Measurements from ENCODE around the gene NRXN3. TPM values are rescaled to one million over a fixed set of nuclear protein-coding genes. Genes with fewer than 3 reads are reported as not detected.

NRXN3 gene
- total and polyA plus RNA-seq, 2 experiments from 2014 or later, result 1.0 to 1.8 TPM

DNA sequence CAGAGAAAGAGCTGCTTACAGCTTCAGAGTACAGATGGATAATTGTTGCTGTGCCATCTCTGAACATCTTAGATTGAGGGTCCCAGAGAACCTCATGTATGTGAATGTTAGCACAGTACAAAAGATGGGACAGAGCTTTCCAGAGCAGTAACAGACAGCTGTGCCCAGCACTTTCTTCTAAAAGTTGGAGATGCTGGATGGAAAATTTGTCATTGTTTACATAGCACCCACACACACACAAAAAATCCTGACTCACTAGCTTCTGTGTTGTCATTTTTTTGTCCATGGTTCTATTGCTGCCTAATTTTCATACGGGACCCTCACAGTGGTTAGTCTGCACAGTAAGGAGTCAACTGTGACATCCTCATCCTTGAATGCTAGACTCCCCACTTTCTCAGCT lies 1666.4 kb downstream of the NRXN3 start (continued):
- TF ChIP-seq, protein P1, sequence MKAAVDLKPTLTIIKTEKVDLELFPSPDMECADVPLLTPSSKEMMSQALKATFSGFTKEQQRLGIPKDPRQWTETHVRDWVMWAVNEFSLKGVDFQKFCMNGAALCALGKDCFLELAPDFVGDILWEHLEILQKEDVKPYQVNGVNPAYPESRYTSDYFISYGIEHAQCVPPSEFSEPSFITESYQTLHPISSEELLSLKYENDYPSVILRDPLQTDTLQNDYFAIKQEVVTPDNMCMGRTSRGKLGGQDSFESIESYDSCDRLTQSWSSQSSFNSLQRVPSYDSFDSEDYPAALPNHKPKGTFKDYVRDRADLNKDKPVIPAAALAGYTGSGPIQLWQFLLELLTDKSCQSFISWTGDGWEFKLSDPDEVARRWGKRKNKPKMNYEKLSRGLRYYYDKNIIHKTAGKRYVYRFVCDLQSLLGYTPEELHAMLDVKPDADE (IDR thresholded peaks at IDR 0.05), result no peak
- TF ChIP-seq CREB1 (CRISPR knock-in tag; IDR thresholded peaks at IDR 0.05; ENCODE audit: low read depth), result no peak

DNA sequence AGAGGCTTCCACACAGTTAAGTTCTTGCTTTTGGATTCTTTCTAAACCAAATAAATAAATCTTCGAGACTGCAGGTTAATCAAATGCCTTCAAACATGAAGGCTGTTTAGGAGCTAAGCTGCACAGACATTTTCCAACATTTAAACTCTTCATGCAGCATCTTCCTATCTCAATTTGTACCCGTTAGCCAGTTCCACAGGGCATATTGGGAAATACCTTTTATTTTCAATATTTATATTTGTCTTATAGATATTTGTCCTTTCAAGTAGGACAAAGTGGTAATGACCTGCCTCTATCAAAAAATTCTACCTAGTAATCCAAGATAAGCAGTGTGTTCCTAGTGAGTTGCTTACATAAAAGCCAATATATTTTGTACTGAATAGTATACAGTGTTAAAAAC lies 1667.5 kb downstream of the NRXN3 start:
- ATAC-seq (no peak), DNase-seq (ENCODE audit: low spot score) (no peak)
- Histone ChIP-seq H4K20me1 (replicated peaks; ENCODE audit: insufficient read depth) (no peaks in the 10 kb centered on the region), H3K4me3 (no peak overlapping the region), H3K9me2 (ENCODE audit: insufficient read depth) (no peaks in the 10 kb centered on the region), H3K4me1 (ENCODE audit: insufficient read depth) (no peaks in the 10 kb centered on the region), H3F3A (replicated peaks; ENCODE audit: low read depth) (no peaks in the 10 kb centered on the region), H3K27me3 (ENCODE audit: insufficient read depth) (no peaks in the 10 kb centered on the region), H3K36me3 (ENCODE audit: insufficient read depth) (no peaks in the 10 kb centered on the region), H2AFZ (no peak overlapping the region), H3K79me2 (replicated peaks; ENCODE audit: insufficient read depth) (no peaks in the 10 kb centered on the region), H3K27ac (ENCODE audit: low read depth) (no peak overlapping the region), H3K4me2 (no peak overlapping the region)
- TF ChIP-seq REST (IDR thresholded peaks at IDR 0.05; ENCODE audit: unreplicated experiment) (no peak), CREB1 (CRISPR knock-in tag; IDR thresholded peaks at IDR 0.05; ENCODE audit: low read depth) (no peak), JUNB (IDR thresholded peaks at IDR 0.05; ENCODE audit: unreplicated experiment) (no peak), ZNF114 (CRISPR knock-in tag; IDR thresholded peaks at IDR 0.05) (no peak), STAT1 (IDR thresholded peaks at IDR 0.05; ENCODE audit: unreplicated experiment) (no peak)
- TF ChIP-seq, protein P2, sequence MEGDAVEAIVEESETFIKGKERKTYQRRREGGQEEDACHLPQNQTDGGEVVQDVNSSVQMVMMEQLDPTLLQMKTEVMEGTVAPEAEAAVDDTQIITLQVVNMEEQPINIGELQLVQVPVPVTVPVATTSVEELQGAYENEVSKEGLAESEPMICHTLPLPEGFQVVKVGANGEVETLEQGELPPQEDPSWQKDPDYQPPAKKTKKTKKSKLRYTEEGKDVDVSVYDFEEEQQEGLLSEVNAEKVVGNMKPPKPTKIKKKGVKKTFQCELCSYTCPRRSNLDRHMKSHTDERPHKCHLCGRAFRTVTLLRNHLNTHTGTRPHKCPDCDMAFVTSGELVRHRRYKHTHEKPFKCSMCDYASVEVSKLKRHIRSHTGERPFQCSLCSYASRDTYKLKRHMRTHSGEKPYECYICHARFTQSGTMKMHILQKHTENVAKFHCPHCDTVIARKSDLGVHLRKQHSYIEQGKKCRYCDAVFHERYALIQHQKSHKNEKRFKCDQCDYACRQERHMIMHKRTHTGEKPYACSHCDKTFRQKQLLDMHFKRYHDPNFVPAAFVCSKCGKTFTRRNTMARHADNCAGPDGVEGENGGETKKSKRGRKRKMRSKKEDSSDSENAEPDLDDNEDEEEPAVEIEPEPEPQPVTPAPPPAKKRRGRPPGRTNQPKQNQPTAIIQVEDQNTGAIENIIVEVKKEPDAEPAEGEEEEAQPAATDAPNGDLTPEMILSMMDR (conservative IDR thresholded peaks at IDR 0.05; ENCODE audit: low read depth in 2 of 2), result no peak
- TF ChIP-seq, protein P1 (IDR thresholded peaks at IDR 0.05), result no peak
- Mint-ChIP-seq H3K4me3 (no peak overlapping the region), H3K36me3 (ENCODE audit: low read depth) (no peaks in the 10 kb centered on the region), H3K9me3 (no peaks in the 10 kb centered on the region), H3K4me1 (no peaks in the 10 kb centered on the region), H3K27ac (no peak overlapping the region), H3K27me3 (ENCODE audit: insufficient read depth, low read depth, poor library complexity) (no peaks in the 10 kb centered on the region)

Data from GM23338 (cell line).